OCI-M1 (cell line): ENCODE data around the gene UBR4.

Source experiments
- DNase-seq: peaks from one replicate; lab custom pipeline; 2025; lab: John Stamatoyannopoulos, UW

UBR4 gene

DNA sequence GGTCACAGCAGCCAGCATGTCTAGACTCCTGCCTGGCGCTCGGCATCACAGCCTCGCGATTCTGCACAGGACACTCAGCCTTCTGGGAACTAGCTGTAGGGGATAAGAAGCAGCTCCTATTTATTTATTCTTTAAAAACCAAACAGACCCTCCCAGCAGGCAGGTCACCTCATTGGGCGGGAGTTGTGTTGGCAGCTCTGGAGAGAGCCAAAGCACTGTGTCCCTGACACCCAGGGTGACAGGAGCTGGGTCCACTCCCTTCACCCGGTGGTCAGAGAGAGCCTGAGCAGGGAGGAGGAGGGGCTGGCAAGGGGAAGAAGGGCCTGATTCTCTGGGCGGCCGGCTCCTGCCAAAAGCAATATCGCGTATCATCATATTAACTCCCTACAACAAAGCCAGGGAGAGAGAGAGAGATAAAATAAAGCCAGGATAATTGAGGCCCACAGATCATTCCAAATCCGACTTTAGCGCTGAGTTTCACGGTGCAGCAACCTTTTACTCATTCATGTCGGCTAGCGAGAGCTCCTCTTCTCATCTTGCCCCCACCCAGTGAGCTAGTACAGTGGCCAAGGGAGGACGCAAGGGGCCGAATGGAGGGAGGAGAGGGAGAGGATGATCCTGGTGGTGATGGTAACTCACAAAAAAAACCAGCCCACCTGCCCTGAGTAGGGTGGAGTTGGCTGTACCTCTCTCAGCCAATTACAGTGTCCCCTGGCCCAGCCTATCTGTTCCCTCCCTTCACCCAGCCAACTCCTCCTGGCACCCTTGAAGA, 173.8 kb downstream of the UBR4 start:
- no peak for DNase-seq

- no peak for DNase-seq
Measured at GRCh38 chr1:19035377-19036040, 174.6 kb downstream of the UBR4 start.

DNA sequence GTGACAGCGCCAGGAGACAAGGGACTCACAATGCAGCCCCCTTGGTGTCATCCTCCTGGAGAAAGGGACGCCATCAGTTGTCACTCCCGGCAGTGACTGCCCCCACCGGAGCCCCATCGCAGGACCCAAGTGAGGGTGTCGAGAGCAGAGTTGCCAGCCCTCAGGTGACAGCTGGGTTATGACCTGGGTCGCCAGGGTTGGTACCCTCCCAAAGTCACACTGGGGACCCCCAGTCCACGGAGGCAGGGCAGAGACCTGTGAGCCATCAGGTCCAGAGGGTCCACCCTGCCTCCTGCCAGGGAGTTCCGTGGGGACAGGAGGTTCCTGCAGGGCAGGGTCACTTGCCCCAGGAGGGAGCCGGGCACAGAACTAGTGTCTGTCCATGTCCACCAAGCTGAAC, 175.3 kb downstream of the UBR4 start:
- DNase-seq: no peak

GRCh38 chr1:19033926-19034680, 176.0 kb downstream of the UBR4 start:
- no peak for DNase-seq

- DNase-seq: no peak
Measured at GRCh38 chr1:19033515-19033839, 176.6 kb downstream of the UBR4 start.

- no peak for DNase-seq
Measured at GRCh38 chr1:19032701-19033514, 177.2 kb downstream of the UBR4 start.

GRCh38 chr1:19032413-19032695, 177.7 kb downstream of the UBR4 start:
- no peak for DNase-seq

DNA sequence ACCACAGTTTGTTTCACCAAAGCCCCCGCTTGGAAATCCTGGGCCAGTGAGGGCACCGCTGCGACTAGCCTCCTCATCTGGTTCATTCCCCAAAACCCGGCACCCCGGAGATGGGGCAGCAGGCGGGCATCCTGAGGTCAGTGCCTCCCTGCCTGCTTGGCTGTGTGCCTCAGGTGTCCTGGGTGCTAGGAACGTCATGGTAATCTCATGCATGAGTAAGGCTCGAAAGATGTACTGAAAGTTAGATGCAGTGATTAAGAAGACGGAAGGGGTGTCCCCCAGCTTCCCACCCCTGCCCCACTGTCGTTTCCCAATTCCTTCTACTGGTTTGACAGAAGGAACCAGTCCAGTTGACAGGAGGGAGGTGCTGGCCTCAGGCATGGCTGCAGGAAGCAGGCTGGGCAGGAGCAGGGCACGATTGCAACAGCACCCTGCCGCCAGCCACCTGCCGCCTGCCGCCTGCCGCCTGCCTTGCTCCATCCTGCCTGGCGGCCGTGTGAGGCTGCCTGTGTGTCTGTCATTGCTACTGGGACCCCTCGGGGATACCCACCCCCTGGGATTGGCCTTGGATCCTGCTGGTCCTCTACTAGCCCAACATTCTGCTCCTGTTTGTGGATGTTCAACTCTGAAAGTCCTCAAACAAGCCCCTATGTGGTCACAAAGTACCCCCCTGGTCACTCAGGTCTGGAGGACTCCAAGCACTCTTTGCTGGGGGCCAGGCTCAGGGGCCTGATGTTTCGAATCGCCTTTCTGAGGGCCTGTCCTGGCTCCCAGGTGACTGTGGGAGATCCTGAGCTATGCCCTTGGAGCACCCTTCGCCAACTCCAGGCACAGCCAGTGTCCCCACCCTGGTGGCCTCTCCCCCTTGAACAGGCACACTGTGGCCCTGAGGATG, 180.6 kb downstream of the UBR4 start:
- no peak for DNase-seq

- no peak for DNase-seq
Measured at GRCh38 chr1:19028546-19029129, 181.4 kb downstream of the UBR4 start.

DNA sequence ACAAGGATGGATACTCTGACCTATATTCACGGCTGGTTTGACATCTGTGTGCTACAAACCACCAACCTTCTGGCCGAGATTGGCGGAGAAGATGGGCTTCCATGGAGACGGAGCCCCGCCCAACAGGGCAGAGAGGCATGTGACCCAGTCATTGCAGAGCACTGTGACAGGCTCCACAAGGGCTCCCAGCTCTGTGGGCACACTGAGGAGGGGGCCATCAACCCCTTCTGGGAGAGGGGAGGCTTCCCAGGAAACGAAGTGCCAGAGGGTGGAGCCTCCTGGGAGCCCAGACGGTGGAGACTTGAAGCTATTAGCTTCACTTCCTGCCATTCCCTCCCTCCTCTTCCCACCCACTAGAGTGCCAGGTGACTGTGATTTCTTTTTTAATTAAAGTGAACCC, 182.0 kb downstream of the UBR4 start:
- peak; percentile 15 for DNase-seq
